ENCODE data around the gene DCDC2. TPM values are rescaled to one million over a fixed set of nuclear protein-coding genes. Genes with fewer than 3 reads are reported as not detected.
"Not testable (repeated sequence)": the region's sequence is repeated elsewhere in the genome, so short reads cannot be mapped to it uniquely, and the experiment has no call there.

The DCDC2 gene
- total and polyA plus RNA-seq, 10 donors = 0.02 to 0.03 TPM; not detected in 8

DNA sequence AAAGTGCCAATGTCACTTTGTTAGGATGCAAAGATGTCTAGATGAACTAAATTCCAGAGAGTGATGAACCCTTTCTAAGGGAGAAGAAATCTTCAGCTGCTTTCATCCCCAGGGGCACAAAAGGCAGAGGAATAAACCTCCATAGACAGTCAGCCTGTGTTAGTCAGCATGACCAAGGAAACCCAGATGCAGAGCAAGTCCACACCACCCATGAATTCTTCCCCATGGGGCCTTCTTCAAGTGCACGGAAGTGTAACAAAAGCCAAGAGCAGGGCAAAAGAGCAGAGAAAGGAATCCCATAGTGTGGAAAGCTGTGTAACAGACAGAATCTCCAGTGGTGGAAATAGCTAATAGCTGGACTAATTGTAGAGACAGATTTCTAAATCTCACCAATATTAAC, 50.0 kb downstream of the DCDC2 start:
- no peaks in the 10 kb centered on the region for H3K27me3 ChIP-seq (replicated peaks in 1 of 7)
- H3K4me1 ChIP-seq = no peaks in the 10 kb centered on the region
- TF ChIP-seq POLR2A (IDR thresholded peaks at IDR 0.05) (no peak), POLR2AphosphoS5 (IDR thresholded peaks at IDR 0.05) (no peak)
- TF ChIP-seq, protein P1, sequence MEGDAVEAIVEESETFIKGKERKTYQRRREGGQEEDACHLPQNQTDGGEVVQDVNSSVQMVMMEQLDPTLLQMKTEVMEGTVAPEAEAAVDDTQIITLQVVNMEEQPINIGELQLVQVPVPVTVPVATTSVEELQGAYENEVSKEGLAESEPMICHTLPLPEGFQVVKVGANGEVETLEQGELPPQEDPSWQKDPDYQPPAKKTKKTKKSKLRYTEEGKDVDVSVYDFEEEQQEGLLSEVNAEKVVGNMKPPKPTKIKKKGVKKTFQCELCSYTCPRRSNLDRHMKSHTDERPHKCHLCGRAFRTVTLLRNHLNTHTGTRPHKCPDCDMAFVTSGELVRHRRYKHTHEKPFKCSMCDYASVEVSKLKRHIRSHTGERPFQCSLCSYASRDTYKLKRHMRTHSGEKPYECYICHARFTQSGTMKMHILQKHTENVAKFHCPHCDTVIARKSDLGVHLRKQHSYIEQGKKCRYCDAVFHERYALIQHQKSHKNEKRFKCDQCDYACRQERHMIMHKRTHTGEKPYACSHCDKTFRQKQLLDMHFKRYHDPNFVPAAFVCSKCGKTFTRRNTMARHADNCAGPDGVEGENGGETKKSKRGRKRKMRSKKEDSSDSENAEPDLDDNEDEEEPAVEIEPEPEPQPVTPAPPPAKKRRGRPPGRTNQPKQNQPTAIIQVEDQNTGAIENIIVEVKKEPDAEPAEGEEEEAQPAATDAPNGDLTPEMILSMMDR (IDR thresholded peaks at IDR 0.05 in 8 of 11, conservative IDR thresholded peaks at IDR 0.05 in 3 of 11) = no peak
- no peak overlapping the region for H3K27ac ChIP-seq
- no peak for DNase-seq
- H3K36me3 ChIP-seq = no peaks in the 10 kb centered on the region
- H3K9me3 ChIP-seq = peaks cover 0 to 20% (median 19%) of the 10 kb centered on the region in 8 donors
- H3K4me3 ChIP-seq = no peak overlapping the region
- intact Hi-C loops (cut with DNase I; ENCODE audit: low total_unique reads) = no loop called here
- 69 to 95% (median 87%) methylated on average over 1 of the region's 1 CpG for WGBS, 5 donors

GRCh38 chr6:24306936-24307335, 50.9 kb downstream of the DCDC2 start:
- Histone ChIP-seq H3K36me3 (no peaks in the 10 kb centered on the region), H3K4me3 (no peak overlapping the region), H3K4me1 (no peaks in the 10 kb centered on the region), H3K27me3 (replicated peaks in 1 of 7) (no peaks in the 10 kb centered on the region), H3K27ac (no peak overlapping the region), H3K9me3 (peaks cover 0 to 14% (median 12%) of the 10 kb centered on the region in 8 donors)
- no peak for DNase-seq
- no peak for TF ChIP-seq POLR2A (IDR thresholded peaks at IDR 0.05)
- TF ChIP-seq, protein P1 (IDR thresholded peaks at IDR 0.05 in 8 of 11, conservative IDR thresholded peaks at IDR 0.05 in 3 of 11) = no peak
- TF ChIP-seq POLR2AphosphoS5 (IDR thresholded peaks at IDR 0.05) = no peak
- 63 to 77% (median 73%) methylated on average over 1 of the region's 1 CpG for WGBS, 5 donors
- intact Hi-C loops (cut with DNase I; ENCODE audit: low total_unique reads) = no loop called here

GRCh38 chr6:24306038-24306437, 51.8 kb downstream of the DCDC2 start:
- Histone ChIP-seq H3K27me3 (replicated peaks in 1 of 7) (no peaks in the 10 kb centered on the region), H3K4me3 (no peak overlapping the region), H3K27ac (no peak overlapping the region), H3K9me3 (peaks cover 0 to 5% (median 3%) of the 10 kb centered on the region in 8 donors), H3K36me3 (no peaks in the 10 kb centered on the region), H3K4me1 (no peaks in the 10 kb centered on the region)
- intact Hi-C loops (cut with DNase I; ENCODE audit: low total_unique reads) = no loop called here
- DNase-seq = no peak
- no peak for TF ChIP-seq POLR2A (IDR thresholded peaks at IDR 0.05)
- TF ChIP-seq, protein P1 (IDR thresholded peaks at IDR 0.05 in 8 of 11, conservative IDR thresholded peaks at IDR 0.05 in 3 of 11) = no peak
- no peak for TF ChIP-seq POLR2AphosphoS5 (IDR thresholded peaks at IDR 0.05)
- WGBS, 5 donors = 81 to 91% (median 88%) methylated on average over 4 of the region's 4 CpGs

- TF ChIP-seq POLR2A (IDR thresholded peaks at IDR 0.05) (no peak), POLR2AphosphoS5 (IDR thresholded peaks at IDR 0.05) (no peak)
- TF ChIP-seq, protein P1 (IDR thresholded peaks at IDR 0.05 in 8 of 11, conservative IDR thresholded peaks at IDR 0.05 in 3 of 11) = no peak
- Histone ChIP-seq H3K36me3 (no peaks in the 10 kb centered on the region), H3K4me3 (no peak overlapping the region), H3K9me3 (peaks cover 0 to 21% (median 8%) of the 10 kb centered on the region in 8 donors), H3K27ac (no peak overlapping the region), H3K4me1 (no peaks in the 10 kb centered on the region), H3K27me3 (replicated peaks in 1 of 7) (peaks cover 0 to 6% (median 0%) of the 10 kb centered on the region in 7 donors)
- WGBS, 5 donors = 52 to 100% (median 97%) methylated on average over 1 of the region's 1 CpG
- no peak for DNase-seq
- intact Hi-C loops (cut with DNase I; ENCODE audit: low total_unique reads) = no loop called here
Observed at GRCh38 chr6:24296944-24297343, 60.9 kb downstream of the DCDC2 start.

GRCh38 chr6:24293852-24294251, 64.0 kb downstream of the DCDC2 start:
- DNase-seq; H3K27me3 ChIP-seq (replicated peaks in 1 of 7); H3K4me3 ChIP-seq; H3K27ac ChIP-seq; intact Hi-C loops (cut with DNase I; ENCODE audit: low total_unique reads); H3K36me3 ChIP-seq; H3K4me1 ChIP-seq: not testable (repeated sequence)
- 82 to 93% (median 89%) methylated on average over 2 of the region's 2 CpGs for WGBS, 5 donors
- peaks cover 0 to 21% (median 8%) of the 10 kb centered on the region in 8 donors for H3K9me3 ChIP-seq
